HG03175 (cell line): ENCODE measurements around the gene ERBIN.

ENCODE experiments used
- ATAC-seq: cut with Tn5 transposase; IDR thresholded peaks from one replicate; pipeline ENCODE4 v1.9.1; 2021; ENCODE audit warnings: mild to moderate bottlenecking, moderate library complexity; ENCODE audit not compliant: unreplicated experiment

ERBIN gene

GRCh38 chr5:66089384-66089783 is 163.0 kb downstream of the ERBIN start:
- ATAC-seq: no peak

- ATAC-seq: no peak
Observed at GRCh38 chr5:66100851-66101250, 174.5 kb downstream of the ERBIN start.

- ATAC-seq: no peak
Observed at GRCh38 chr5:66113160-66113559, 186.8 kb downstream of the ERBIN start.

GRCh38 chr5:66118304-66118703 is 191.9 kb downstream of the ERBIN start:
- ATAC-seq: no peak

- no peak for ATAC-seq
Observed at GRCh38 chr5:66122379-66123034, 196.1 kb downstream of the ERBIN start.

- ATAC-seq: no peak
Observed at GRCh38 chr5:66129144-66129543, 202.8 kb downstream of the ERBIN start.

GRCh38 chr5:66130493-66130892 is 204.1 kb downstream of the ERBIN start:
- ATAC-seq: no peak
